Measurements from ENCODE around the gene VMP1.

GRCh38 chr17:59845595-59846393 lies 138.3 kb downstream of the VMP1 start:
- TF ChIP-seq CTCF (IDR thresholded peaks at IDR 0.05) (no peak), POLR2AphosphoS5 (IDR thresholded peaks at IDR 0.05) (peak in 1 of 3 donors; percentile 21), POLR2A (IDR thresholded peaks at IDR 0.05) (no peak), EP300 (IDR thresholded peaks at IDR 0.05) (no peak)

Data from suprapubic skin (tissue), 4 donors.